Kasumi-1 (cell line): ENCODE data around the gene ALPI.

Experiments used
- DNase-seq, 2 experiments: peaks; one replicate each; lab custom pipeline; 2025; lab: John Stamatoyannopoulos, UW

The ALPI gene

DNA sequence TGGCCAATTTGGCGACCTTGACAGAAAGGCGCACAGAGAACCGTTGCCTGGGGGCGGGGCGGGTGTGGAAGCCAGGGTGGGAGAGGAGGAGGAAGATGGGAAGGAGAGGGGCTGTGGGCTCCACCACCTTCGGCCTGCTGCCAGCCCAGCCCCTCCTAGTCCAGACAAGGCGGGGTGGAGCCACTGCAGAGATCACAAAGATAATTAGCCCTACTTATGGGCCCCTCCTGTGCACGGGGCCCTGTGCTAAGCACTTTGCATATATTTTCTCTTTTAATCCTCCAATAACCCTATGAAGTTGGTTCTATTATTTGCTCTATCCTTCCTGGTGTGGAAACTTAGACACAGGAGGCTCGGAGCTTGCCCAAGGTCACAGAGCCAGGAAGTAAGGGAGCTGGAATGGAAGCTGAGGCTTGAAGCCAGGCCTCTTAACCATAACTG is 45.4 kb downstream of the ALPI start:
- no peak for DNase-seq

- no peak for DNase-seq
These were observed 45.9 kb downstream of the ALPI start for GRCh38 chr2:232501794-232502390.

DNA sequence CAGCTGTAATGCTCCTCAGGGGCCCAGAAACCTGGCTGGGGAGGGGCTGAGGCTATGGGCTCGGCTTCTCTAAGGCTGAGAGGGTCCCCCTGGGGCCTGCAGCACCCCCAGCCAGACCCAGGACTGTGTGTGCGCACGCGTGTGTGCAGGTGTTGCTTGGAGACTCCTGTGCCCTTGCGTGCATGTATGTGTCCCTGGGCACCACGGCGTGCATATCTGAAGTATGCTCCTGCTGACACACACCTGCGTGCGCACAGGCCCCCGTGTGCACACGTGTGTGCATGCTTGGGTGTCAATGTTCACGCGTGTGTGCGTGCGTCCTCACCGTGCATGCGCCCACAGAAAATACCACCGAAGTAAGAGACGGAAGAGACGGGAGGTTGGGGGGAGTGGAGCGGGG is 46.6 kb downstream of the ALPI start:
- no peak for DNase-seq

DNA sequence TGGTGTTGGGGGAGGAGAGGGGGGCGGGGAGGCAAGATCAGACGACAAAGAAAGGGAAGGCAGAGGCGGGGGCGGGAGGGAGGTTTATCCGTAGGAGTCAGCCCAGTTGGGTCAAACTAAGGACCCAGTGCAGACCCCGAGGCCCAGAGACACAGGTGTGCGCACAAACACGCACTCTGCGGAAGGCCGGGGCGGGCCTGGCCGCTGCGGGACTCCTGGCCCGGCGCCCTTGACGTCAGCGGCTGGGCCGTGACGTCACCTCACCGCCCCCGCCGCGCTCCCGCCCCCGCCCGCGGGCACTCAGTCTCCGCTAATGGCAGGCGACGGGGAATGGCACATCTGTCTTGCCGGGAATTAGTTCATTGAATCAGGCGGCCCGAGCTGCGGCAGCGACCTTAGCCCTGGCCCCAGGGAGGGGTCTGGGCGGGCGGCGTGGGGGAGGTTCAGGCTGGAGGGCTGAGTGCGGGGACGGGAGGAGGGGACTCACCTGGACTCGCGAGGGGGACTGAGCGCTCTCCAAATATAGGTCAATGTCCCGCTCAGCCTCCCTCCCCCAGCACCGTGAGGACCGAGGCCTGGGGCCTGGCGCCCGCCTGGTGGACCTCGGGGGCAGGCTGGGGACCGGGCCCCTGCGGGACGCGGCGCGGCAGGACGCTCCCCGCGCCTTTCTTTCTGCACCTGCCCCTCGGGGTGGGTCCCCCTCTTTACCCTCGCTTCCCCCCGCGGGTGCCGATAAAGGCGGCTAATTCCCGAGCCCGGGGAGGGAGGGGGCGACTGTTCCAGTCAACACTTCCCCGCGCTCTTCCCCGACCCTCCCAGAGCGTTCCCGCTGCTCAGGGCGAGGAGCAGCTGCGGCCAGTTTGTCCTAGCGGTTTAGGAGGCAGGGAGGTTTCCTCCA is 47.2 kb downstream of the ALPI start:
- no peak for DNase-seq

DNA sequence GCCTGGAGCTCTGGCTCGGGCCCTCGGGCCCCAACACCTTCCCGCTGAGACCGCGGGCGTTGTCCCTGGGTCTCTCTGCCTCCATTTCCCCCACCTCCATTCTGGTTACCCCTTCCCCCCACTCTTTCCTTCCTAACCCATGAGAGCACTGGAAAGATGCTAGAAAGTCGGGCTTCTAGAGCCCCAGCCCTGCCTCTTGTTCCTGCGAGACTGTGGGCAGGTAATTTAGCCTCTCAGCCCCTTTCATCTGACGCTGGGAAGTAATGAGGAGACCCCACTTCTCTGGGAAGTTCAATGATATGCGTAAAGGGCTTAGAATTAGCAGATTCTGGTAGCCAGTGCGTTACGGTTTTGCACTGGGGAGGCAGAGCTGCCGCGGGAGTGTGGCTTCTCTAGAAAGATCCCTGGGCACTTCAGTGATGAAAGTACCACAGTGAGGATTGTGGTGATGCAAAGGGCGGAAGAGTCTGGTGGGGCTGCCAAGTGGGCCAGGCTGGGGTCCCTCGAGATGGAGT is 47.9 kb downstream of the ALPI start:
- DNase-seq, result no peak

- no peak for DNase-seq
These were observed 48.5 kb downstream of the ALPI start for GRCh38 chr2:232504438-232504837.

DNA sequence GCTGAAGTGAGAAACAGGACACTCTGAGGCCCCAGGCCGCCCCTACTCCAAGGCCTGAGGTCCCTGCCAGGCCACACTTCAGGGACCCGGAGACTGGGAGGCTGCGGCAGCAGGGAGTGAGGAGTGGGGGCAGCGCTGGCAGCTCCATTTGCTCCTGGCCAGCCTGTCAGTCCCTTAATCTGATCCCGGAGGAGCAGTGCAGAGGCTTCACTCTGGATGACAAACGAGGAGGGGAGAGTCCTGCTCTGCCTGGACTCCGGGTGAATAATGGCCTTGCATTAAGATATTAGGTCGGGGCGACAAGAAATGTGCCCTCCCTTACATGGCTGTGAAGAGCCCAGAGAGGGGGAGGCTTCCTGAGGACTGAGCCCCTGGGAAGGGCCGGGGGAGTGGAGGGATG is 49.9 kb downstream of the ALPI start:
- no peak for DNase-seq

DNA sequence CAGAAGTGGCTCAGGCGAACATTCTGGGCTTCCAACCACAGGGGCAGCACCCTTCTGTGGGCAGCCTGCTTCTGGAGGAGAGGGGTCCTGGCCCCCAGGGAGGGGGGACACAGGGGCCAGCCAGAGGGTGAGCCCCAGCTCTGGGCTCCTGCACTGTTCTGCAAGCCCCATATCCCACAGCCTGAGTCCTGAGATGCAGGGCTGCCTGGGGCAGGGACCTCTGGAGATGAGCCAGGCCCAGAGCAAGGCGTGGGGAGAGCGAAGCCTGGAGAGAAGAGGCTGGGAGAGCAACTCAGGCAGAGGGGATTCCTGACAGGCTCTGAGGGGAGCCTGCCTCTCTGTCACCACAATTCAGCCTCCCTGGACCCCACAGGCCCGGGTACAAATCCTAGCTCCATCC is 50.8 kb downstream of the ALPI start:
- DNase-seq, result no peak

- DNase-seq, result no peak
These were observed 52.3 kb downstream of the ALPI start for GRCh38 chr2:232508251-232508650.
